ENCODE measurements around the gene HINT3.

DNA sequence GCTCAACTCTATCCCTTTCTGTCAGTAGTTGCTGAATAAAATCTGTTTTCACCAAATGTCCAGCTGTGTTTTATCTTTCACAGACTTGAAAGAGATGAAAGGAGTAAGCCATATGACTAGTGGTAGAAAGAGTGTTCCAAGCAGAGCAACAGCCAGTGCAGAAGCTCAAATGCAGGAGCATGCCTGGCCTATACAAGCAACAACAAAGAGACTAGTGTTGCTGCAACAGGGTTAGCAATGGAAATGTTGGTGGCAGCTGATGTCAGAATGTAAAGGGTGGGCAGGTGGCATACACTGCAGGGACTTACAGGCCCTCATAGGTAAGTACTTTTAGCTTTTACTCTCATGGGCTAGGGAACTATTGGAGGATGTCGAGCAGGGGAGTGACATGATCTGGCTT, 5.2 kb upstream of the HINT3 start:
- TF ChIP-seq POLR2A (IDR thresholded peaks at IDR 0.05), result no peak
- TF ChIP-seq CTCF (IDR thresholded peaks at IDR 0.05), result no peak
